HT-29 (cell line): ENCODE results near the gene FAM53B. TPM values are rescaled to one million over a fixed set of nuclear protein-coding genes. Genes with fewer than 3 reads are reported as not detected.

Source experiments
- DNase-seq: peaks from one replicate; pipeline ENCODE4 v3.0.0-alpha.2; 2015; ENCODE audit warnings: low spot score
- total RNA-seq: library from RNA; depleted of rRNA; stranded (reverse); fragments of >200 nt; shearing (Covaris generic); gene quantifications from 2 replicates; pipeline ENCODE4 v1.2.3, GENCODE V29; 2014

FAM53B gene
- total RNA-seq, 1 experiment from 2014 or later, result 17.8 TPM

DNA sequence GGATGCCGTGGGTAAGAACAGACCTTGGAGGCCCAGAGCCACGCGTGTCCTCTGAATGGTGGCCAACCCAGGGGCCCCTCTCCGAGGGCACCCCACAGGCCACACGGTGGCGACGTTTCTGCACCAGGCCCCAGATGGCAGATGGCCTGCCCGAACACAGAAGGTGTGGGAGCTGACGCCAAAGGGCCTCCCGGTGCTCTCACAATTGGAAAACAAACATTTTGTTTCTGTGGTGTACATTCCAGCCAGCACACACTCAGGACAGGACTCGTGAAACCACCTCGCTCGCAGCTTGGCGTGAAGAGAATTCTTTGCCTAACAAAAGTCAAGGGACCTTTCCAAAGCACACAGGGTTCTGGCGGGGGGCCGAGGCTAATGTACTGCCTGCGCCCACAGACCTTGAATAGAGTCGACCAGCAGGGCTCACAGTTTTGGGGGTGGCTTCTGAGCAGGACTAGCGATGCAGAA is 112.1 kb downstream of the FAM53B start:
- DNase-seq, result no peak

DNA sequence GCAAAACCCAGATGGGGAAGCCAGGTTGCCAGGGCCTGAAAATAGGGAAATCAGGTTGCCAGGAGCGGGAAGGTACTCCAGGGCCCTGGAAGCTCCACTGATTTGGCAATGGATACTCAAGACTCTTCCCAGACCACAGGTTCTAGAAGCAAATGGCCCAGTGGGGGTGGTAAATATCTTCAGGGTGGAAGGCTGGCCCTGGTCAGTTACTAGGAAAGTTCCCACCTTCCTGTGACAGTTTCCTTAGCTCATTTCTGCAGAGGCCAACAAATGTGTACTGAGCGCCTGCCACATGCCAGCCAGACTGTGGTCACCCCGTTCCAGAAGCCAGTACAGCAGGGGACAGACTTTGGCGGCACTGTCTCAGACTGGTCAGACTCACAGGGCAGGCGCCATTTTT is 113.6 kb downstream of the FAM53B start:
- DNase-seq, result no peak

DNA sequence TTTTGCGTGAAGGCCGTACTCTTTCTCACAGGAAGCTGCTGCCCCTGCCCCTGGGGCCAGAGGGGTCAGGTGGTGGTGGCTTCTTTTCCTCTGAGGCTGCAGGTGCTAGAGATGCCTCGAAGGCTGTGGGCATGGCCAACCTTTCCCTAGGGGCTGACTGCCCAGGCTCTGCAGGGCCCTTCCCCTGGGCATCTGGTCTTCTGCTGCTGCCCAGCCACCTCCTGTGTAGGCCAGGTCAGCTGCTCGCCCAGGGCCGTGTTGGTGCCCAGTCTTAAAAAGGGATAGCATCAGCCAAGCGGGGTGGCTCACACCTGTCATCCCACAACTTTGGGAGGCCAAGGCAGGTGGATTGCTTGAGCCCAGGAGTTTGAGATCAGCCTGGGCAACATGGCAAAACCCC is 114.3 kb downstream of the FAM53B start:
- no peak for DNase-seq

DNA sequence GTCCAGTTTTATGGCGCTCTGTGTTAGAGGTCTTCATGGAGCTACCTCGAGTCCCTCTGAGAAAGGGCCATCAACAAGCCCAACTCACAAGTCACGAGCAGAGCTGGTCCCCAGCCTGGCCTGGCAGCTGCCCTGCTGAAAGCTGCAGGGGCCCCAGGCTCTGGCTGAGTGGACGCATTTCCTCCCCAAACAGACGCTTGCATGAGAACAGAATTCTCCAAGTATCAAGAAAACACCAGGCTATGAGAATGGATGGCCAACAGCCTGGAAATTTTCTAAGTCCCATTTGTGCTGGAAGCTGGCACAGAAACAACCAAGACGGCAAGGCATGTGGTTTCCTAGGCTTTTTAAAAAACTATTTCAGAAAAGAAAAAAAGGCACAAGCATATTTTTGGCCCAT is 114.8 kb downstream of the FAM53B start:
- no peak for DNase-seq

DNA sequence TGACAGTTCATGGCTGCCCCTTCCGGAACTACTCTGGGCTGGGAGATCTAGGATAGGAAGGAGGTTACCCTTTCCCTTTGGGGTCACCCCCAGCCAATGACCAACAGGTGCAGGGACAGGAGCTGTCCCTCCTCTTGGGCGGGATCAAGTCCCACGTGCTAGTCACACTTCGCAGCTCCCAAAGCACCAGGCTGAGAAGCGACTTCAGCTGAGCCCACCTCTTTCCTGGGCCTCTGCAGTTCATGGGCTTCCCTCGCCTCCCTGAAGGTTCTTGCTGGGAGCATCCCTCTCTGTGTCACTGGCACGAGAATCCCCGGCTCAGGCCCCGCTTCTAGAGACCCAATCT is 115.5 kb downstream of the FAM53B start:
- DNase-seq, result no peak

DNA sequence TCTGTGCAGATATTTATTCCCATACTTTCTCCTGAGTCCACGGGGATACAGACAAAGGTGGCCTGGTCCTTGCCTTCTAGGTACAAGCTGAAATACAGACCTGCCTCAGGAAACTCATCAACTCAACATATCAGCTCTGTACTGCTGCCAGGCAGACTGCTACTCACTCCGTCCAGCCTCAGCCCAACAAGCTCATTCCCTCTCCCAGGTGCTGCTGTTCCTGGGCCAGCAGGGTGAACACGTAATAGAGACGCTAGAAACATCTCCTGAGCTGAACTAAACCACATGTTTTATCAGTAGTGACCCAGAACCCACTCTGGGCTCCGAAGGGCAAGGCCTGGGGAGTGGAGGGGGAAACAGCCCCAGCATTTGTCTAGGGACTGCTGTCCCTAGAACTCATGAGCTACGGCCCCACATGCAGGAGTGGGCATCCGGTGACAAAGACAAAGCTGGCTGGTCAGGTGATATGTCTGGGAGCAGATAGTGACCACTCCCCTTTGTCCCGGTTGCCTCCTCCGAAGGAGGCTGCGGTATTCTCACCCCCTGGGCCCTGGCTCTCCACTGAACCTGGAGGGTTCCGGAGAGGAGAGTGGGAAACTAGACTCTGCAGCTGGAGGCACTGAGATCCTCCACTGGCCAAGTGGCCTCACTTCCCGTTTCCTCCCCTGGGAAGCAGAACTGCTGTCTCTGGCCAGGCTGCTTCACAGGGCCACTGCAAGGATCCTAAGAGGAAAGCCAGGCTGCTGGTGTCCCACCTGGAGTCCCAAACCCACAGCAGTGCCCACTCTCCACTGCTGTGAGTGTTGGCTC is 116.1 kb downstream of the FAM53B start:
- no peak for DNase-seq

DNA sequence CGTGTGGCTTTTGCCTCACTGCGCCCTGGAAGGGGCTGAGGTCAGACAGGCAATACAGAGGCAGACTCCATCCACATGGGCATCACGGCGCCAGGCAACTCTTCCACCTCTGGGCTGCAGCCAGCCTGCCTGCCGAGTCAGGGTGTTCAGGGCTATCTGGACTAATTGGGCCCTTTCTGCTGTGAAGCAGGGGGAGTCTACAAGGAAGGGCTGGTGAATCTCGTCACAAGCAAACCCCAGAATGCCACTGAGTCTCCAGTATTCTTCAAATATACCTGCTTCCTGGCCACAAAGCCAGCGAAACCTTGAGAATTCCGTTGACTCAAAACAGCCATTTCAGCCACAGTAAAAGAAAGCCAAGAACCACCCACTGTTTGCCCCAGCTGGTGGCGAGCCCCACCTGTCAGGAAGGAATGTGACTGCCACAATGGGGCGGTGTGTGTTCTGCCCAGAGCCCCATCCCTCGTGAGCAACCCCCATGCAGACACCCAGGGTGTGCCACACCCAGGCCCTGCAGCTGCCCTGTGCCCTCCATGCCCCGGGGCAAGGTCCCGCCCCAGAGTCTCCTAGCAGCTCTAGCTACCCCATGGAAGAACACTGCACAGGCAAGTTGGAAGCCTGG is 117.3 kb downstream of the FAM53B start:
- peak; percentile 74 for DNase-seq

DNA sequence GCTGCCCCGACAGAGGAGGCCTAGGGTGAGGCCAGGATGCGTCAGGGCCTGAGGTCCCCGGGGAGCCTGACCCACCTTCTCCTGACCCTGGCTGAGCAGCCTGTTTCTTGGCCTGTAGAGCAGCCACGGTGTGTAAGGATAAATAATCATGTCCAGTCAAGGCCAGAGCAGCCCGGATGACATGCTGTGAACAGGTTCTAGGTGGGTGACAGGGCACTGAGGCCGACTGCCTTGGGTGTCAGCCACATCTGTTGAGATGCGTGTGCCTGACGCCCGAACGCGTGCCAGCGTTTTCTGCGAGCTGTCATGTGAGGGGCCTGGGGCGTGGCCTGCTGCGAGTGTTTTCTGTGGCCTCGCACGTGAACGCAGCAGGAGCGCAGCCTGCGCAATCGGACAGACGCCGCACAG is 118.3 kb downstream of the FAM53B start:
- no peak for DNase-seq

DNA sequence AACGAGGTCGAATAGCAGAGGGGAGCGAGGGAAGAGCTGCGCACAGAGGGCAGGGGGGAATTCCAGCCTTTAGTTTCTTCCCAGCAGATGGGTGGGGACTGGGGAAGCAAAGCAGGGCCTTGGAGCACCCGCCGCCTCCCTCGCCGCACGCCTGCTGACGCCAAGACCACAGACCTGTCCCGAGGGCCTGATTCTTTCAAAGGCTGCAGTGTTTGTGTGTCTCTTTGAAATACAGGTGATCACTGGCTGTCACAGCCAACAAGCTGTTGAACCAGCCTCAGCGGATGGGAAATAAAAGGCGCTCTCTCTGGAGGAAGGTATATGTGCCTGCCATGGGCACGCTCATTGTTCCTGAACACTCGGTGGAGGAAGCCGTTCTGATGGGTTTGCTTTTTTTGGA is 119.3 kb downstream of the FAM53B start:
- no peak for DNase-seq

DNA sequence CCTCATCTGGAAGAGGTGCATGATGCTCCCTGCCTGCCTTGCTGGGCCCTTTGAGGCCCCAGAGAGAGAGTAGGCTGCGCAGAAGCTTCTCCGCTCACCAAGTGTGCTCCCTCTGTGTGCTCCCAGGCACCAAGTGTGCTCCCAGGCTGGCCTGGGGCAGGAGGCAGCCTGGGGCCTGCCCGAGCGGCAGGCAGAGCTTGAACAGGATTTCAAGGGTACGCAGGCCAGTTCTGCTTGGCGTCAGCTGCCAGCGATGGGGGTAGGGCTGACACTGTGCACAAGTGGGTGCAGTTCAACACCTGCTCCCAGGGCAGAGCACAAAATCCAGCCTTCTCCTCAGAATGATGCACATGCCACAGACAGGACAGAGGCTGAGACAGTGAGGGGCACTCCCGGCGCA is 119.7 kb downstream of the FAM53B start:
- DNase-seq, result no peak

DNA sequence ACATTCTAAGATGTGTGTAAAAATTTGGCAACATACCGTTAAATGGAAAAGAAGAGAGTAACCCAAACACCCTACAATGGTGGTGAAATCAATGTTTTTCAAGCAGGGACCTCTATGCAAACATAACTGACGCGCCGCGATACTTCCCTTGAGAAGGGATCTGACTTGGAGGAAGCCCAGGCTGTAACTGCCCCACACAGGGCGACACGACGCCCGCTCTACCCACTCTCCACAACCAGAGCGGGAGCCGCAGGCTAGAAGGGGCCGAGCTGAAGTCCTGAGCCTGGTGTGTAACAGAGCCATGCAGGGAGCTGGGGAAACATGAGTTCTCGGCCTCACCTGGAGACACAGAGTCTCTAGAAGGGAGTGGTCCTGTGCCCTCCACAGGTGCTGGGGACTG is 120.2 kb downstream of the FAM53B start:
- DNase-seq, result no peak

DNA sequence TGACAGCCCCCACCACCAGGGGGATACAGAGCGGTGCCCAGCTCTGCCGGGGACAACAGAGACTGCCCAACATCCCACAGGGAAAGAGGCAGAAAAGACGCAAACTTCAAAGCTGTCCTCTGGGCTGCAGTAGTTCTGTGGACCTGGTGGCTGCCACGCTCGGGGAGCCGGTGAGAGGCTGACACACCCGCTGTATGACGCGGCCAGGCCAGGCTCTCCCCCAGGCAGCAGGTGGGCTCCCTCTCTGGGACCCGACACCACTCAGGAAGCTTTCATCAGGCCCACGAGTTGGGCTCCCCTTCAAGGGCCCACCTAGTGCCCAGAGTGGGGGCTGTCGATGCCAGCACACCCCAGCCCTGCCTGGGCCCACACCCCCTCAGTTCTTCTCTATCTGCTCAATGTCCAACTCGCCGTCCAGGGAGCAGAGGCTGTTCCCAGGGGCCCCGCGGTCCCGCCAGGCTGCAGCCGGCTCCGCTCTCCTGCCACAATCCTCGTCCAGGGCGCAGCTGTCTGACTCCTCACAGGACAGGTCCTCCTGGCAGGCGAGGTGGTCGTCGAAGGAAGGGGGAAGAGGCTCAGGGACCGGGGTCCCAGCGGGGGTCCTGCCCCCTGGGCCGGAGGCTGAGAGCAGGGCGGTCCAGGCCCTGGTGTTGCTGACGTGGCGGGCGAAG is 121.2 kb downstream of the FAM53B start:
- no peak for DNase-seq

DNA sequence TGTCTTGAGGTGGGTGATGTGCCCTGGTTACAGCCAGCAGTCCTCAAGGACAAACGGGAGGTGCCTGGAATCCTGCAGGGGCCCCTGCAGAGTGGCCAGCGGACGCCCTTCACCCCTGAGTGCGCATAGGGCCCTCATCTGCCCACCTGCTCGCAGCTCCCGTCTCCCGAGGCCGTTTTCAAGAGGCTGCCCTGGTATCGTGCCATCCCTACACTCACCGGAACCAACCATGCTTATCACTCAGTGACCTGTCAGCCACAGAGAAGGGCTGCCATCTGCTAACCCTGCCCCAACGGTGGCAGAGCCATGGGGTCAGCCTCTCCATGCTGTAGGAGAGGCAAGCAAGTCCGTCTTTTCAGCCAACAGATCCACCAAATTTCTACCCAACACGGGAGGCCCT is 122.0 kb downstream of the FAM53B start:
- DNase-seq, result no peak

DNA sequence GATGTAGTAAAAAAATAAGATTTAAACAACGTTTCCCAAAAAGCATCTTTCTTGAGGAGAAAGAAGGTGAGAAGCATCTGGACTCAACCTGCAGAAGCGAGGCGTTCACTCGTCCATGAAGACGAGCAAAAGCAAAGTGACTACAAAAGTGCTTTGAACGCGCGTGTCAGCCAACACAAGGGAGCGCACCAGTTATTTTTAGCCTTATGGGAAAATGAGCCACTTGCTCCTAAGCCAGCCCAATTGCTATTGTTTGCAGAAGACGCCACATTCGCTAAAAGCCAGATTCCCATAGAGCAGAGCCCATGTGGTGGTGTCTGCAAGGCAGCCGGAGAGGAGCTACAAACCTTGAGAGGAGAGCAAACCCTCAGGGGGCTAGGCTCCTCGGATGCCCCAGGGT is 122.5 kb downstream of the FAM53B start:
- DNase-seq, result no peak

DNA sequence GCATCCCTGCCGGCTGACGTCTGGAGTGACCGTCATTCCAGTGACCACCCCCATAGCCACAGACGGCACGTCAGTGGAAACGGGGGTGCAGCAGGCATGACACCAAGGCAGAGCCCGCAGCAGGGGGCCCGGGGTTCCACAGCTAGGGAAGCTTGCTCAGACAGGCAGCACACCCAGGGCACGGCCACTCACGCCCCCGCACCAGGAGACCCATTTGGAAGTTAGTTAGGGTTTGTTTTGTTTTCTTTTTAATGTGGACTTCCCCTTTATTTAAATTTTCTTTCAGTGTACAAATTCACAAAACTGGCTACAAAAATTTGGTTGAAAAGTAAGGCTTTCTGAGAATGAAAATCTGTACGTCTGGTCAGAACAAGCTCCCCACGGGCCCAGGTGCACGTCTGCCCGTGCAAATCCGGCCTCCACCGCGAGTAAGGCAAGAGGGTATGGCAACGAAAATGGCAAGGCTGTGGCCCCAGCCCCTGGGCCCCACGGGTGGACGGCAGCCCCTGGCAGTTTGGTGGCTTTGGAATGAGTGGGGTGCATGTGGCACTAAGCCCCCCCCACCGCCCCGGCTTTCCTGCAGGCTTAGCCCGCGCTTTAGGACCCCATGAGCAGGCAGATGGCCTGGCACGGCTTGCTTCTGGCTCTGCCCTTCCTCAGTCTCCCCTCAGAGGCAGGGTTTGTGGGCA is 124.2 kb downstream of the FAM53B start:
- no peak for DNase-seq

DNA sequence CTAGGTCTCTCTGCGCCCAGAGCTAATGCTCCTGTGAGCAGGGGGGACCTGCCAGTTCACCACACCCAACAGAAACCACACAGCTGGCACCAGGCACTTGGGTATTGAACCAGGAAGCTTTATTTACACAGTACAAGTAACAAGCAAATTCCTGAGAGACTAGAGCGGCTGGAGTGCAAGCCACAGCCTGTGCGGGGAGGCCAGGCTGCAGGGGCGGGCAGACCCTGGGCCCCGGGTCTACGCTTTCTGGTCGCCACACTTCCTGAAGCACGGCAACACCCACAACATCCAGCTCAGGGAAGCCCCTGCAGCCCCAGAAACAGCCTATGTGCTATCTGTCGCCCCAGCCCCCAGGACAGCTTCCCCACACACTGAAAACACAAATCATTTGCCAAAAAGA is 125.0 kb downstream of the FAM53B start:
- DNase-seq, result peak; percentile 12

DNA sequence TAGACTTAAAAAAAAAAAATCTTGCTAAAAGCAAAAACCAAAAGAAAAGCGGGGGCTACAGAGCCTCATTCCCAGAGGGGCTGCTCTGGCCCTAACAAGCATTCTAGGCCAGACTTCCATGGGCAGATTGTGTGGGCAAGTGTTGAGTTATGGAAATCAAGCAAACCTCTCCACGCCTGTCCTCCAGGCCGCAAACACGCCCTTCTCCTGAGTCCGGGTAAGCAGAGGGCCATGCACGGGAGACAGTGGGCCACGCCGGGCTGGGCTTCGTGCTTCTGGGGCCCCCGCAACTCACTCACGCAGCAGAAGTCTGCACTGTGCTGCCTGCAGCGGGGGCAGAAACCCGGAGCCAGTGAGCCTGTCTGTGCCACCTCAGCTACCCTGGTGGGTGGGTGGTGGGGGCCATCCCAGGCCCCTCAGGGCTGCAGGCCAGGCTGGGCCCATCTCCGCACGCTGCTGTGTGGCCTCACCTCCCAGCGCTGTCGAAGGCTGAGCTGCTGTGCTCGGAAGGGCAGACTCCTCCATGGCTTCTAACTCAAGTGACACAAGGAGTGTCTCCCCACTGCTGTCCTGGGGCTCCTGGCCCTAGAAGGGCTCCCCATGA is 125.6 kb downstream of the FAM53B start:
- DNase-seq, result no peak

DNA sequence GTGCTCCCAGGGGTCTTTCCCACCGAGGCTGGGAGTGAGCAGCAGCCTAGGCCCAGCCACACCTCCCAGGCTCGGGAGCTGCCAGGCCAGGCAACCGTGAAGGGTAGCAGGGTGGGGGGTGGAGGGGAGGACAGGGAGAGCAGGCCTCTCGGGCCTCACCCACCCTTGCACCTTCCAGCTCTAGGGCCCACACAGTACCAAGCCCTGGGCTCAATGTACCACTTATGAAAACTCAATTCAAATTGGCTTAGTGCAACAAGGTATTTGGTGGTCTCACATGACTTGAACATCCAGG is 127.4 kb downstream of the FAM53B start:
- no peak for DNase-seq

DNA sequence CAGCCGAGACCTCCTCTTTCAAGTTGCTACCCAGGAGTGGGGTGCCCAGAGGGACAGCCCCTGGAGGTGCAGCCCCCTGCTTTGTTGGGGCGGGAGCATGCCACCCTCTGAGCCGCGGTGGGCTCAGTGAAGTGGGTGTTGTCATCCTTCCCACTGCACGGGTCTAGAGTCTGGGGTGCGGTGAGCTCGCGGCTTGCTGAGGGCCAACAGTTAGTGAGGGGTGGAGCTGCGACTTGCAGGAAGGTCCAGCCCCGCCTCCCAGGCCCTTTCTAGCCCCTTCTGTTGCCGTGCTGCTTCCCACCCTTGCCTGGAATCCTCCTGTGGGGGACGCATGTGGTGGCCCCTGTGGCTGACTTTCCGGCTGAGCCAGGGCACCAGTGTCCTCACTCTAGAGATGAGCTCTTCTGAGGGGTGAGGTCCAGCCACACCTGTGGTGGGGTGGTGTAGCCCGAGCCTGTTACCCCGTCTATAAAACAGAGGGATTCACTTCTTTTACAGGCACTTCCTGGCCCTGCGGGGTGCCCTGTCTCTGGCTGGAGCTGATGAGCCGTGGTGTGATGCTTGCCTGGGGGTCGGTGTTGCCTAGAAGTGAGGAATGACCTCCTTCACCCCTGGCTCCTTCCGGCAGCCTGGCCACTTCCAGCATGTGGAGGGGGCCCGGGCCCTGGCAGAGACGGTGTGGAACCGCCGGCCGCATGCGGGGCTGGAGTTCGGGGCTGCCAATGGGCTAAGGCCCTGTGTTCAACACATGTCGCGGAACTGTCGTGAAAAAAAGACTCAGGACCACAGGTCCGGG is 127.9 kb downstream of the FAM53B start:
- no peak for DNase-seq

DNA sequence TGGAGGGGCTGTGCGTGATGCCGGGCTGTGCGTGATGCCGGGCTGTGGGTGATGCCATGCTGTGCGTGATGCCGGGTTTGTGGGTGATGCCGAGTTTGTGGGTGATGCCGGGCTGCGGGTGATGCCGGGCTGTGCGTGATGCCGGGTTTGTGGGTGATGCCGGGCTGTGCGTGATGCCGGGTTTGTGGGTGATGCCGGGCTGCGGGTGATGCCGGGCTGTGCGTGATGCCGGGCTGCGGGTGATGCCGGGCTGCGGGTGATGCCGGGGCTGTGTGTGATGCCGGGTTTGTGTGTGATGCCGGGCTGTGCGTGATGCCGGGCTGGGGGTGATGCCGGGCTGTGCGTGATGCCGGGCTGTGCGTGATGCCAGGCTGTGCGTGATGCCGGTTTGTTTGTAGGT is 128.9 kb downstream of the FAM53B start:
- no peak for DNase-seq

DNA sequence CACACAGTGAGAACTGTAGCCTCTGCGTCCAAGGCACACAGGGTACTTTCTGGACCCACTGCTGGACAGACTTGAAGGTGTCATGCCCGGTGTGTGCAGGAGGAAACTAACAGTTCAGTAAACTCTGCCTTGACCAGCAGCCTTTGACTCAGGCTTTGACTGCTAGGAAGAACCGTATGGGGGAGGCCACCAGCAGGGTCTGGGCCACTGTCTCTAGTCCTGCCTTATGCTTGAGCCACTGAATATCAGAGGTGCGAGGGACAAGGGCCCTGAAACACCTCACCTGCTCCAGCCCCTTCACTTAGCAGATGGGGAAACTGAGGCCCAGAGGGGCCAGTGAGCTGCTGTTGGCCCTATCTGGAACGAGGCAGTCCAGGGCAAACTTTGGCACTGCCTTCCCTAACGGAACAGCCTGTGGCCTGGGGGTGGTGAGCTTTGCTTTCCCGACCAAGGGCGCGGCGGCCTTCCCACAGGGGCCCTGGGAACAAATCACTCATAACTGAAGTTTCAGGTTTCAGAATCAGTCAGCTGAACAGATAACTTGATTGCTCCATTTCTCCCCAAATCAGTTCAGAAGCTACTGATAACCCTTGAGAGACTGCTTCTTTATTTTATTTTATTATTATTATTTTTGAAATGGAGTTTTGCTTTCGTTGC is 130.0 kb downstream of the FAM53B start:
- no peak for DNase-seq
